SW 1271 (cell line): Measurements from ENCODE around the gene PLA2G4E.

Source experiments
- DNase-seq, 2 experiments: peaks; one replicate each; lab custom pipeline; 2025; lab: John Stamatoyannopoulos, UW

The PLA2G4E gene

DNA sequence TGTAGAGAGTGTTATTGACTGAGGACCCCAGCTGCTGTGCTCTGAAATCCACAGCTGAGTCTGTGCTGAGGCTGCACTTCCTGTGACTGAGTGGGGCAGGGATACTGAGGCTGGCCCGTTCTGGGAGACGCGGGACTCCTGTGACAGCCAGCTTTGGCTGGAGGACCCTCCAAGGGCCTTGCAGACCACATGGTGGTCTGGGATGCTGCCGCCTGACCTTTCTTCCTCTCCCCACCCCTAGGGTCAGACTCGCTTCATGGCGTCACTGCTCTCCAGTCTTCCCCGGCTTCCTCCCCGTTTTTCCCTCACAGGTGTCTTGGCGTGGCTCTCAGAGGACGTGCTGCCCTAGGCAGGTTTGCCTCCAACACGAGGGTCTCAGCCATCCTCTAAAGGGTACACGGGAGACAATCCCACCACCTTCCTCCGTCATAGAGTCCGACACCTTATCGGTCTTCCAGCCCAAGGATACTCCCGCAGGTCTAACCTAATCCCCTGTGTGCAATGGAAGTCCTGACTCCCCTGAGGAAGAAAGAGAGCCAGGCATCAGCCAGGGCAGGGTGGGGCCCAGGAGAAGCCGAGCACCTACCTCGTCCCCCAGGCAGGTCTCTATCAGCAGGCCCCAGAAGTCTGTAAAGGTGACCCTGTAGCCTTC lies 28.6 kb downstream of the PLA2G4E start:
- no peak for DNase-seq

GRCh38 chr15:41990691-41991090 lies 30.2 kb downstream of the PLA2G4E start:
- DNase-seq: no peak

- no peak for DNase-seq
Measured at GRCh38 chr15:41990243-41990605, 30.6 kb downstream of the PLA2G4E start.

DNA sequence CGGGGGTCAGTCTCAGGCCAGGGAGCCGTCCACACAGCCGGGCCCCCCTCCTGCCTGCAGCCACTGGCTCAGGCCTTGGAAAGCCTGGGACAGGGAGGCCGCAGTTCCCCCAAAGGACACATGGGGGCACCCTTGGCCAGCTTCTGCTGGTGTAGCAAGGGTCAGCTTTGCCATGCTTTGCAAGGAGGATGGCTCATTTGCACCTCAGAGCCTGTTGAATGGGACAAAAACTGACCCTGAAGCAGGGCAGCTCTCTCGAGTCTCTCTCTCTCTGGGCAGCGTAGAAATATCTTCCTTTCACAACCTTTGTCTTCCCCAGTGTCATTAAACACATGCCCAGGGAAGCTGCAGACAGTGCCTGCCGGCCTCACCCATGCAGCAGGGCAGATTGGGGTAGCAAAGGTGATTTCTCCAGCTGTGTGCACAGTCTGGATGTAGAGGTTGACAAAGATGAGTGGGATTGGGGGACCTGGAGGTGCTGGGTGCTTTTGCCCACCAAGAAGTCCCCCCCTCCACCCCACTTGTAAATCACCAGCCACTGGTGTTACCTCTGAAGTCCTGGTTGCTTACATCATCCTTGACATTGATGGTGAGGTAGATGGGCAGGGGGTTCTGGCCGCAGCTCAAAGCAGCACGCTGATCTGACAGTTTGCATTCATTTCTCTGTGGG lies 31.1 kb downstream of the PLA2G4E start:
- DNase-seq: peak in 1 of 2 experiments; percentile 12

DNA sequence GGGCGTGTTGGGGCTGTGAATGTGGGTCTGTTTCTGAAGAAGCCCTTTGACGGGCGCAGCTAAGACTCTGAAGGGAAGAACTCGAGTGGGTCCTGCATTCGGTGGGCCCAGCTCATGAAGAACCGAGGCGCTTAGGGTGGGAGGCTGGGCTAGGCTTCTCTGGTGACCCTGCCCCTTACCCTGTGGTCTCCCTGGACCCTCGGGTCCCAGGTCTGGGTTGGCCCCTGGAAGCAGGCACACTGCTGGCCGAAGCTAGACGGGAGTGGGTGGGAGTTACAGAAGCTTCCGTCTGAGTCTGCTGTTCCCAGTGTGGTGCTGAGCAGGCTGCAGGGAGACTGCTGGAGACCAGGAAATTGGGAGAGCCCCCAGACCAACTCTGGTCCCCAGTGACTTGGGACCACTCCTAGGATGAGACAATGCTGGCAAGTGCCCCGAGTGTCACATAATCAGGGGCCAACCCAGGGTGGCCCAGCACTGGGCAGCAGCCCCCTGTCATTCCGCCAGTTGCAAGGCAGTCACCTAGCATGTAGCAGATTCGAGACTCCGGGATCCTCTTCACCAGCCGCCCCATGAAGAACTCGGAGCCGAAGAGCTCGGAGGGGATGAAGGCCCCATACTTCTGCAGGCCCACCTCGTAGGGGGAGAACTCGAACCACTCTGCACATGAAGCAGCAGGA lies 31.8 kb downstream of the PLA2G4E start:
- no peak for DNase-seq

- no peak for DNase-seq
Measured at GRCh38 chr15:41987925-41988275, 32.9 kb downstream of the PLA2G4E start.

- no peak for DNase-seq
Measured at GRCh38 chr15:41987246-41987924, 33.5 kb downstream of the PLA2G4E start.

DNA sequence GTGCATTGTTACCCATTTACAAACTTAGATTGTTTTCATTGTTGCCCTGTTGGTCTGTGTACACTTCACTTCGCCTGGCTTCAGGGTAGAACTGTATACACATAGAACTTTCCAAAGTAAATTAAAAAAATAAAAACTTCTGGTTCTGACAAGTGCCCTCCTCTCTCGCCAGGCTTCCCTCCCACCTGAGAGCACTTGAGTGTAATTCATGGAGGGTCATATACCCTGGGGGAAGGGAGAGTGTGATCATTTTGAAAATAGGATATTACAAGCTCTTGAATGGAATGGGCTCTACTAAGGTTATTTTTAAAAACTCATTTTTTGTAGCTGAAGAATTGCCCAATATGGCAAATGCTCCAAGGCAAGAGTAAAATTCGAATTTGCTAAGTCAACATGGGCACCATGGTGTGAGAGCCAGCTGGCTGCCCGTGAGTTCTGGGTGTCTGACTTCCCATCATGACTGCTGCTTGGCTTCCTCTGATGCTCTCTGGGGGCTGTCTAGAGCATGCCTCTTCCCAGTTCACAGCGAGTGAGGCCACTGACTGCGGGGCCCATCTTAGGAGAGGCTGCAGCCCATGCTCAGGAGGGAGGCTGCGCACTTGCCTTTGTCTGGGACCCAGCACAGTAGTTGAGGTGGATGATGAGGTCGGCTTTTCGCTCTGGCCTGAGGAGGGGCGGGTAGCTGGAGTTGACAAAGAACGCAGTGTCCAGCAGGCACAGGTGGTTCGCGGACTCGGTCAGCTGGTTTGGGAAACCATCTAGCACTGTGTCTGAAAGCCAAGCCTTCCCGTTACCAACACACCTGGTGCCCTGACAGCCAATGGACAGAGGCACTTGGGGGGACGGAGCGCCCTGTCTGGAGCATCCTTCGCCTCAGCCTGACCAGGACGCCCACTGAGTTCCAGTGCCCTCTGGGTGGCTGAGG lies 35.3 kb downstream of the PLA2G4E start:
- DNase-seq: no peak

GRCh38 chr15:41984622-41985021 lies 36.2 kb downstream of the PLA2G4E start:
- no peak for DNase-seq

DNA sequence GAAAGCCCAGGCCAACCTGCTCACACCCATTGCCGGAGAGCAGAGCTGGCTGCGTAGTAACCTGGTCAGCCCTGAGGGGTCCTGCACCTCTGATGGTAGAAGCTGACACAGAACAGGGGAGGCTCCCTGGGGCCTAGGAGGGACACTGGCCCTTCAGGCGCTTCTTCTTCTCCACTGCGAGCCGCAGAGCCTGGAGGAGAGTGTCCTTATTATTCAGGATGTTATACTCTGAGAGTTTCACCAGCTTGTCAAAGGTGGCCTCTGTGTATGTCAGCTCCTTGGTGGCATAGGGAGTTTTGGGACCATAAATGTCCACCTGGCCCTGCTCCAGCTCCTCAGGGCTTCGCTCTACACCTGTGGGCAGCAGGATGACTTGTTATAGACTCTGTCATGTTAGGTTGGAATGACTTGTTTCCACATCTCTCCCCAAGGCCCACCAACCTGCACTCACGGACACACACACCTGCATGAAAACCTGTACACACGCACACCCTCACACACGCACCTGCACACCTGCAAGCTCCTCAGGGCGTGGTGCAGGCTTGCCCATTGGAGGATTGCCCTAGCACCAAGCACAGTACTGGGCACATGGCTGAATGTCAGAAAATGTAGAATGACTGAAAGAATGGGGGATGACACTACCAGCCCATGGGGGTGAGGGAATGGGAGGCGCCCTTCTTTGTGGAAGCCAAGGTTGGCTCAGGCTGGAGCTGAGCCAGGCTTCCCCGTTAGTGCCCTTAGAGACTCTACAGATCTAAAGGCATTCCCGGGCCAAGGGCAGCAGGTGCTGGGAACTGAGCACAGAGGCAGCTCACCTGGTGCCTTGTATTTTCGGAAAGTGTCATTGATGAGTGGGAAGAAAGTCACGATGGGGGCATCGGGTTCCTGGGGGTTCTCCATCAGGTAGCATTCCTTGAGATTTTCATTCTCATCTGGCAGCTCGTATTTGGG lies 36.9 kb downstream of the PLA2G4E start:
- DNase-seq: no peak

- no peak for DNase-seq
Measured at GRCh38 chr15:41983221-41983620, 37.6 kb downstream of the PLA2G4E start.

DNA sequence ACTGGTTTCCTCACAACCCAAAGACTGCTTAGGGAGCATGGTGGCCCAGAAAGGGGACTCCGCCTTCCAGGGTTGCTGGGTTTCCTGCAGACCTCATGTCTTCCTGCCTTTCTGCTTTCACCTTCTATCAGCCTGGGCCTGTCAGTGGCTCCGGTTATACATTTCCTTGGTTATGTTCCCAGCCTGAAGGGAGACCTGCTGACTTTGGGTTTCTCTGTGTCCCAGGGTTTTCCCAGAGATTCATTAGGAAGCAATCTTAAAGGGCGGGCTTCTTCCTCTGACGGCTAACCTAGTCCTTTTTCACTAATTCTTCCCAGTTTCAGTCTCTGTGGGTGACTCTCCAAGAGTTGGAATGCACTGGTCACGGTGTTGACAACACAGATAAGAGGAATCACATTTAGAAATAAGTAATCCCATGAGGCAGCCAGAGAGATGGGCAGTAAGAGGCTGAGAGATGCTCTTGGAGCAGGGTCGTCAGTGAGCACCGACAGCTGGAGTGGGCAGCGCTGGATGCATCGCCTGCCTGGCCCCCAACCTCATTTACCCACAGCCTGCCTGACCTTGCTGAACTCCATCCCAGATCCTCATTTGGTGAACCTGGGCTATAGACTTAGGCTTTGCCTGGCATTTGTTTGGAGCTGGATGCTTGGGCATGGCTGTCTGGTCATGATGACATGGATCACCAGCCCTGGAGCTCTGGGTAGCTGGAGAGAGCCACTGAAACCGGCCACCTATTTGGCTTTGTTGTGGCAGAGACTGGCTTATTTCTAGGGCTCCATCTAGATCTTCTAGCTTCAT lies 38.5 kb downstream of the PLA2G4E start:
- no peak for DNase-seq

- no peak for DNase-seq
Measured at GRCh38 chr15:41981371-41982132, 39.3 kb downstream of the PLA2G4E start.

- no peak for DNase-seq
Measured at GRCh38 chr15:41980654-41981323, 40.1 kb downstream of the PLA2G4E start.

DNA sequence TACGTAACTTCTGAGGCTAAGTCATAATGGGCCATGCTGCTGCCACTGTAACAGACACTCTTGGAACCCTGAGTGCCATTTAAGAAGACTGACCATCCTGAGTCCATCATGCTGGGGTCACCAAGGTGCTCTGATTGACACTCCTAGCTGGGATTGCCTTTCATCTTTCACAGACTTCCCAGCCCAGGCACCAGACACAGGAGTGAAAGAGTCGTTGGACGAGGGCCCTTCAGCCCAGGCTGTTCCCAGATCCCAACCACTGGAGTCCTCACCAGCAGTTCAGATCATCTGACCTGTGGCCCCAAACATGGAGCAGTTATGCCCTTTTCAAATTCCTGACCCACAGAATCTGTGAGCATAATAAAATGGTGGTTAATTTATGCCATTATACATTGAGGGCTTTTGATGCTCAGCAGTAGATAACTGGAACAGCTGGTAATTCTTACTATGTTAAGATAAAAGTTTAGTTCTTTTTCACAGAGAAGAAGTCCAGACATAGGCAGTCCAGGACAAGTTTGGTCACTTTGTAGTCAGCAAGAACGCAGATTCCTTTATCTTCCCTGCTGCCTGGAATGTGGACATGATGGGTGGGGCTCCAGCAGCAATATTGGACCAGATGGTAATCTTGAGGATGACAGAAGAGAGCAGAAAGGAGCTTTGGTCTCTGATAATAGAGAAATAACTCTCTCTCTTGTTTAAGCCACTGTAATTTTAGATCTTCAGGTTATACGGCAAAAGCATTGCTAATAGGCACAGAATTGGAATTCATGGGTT lies 41.2 kb downstream of the PLA2G4E start:
- DNase-seq: no peak

DNA sequence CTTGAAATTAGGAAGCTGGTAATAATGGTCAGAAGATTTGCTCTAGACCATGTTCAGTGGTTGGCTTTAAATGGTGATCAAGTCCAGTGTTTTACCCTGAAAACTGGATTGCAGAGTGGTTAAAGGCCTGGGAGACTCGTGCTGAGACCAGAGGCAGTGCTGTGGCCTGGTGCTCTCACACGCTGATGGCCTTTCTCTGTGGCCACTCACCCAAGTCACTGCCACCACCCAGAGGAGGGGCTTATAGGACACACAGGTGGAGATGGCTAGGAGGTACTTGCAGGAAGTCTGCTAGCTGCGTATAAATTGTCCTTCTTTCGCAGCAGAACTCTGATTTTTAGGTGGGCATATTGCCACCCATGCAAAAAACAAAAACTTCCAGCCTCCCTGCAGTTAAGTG lies 42.3 kb downstream of the PLA2G4E start:
- no peak for DNase-seq

GRCh38 chr15:41977757-41978383 lies 43.0 kb downstream of the PLA2G4E start:
- DNase-seq: no peak
